Activated CD8-positive, alpha-beta memory T cell treated with anti-CD3 and anti-CD28 coated beads for 1 hour (primary cell): Measurements from ENCODE around the gene CIB2.

Experiments used
- DNase-seq, 2 donors: peaks; one replicate each; pipeline ENCODE4 v3.0.0-alpha.2; 2020; ENCODE audit warnings: low read depth in 1 of 2; ENCODE audit errors: extremely low read depth in 1 of 2

Gene CIB2

GRCh38 chr15:78149805-78150751 lies 18.8 kb upstream of the CIB2 start:
- DNase-seq: no peak

GRCh38 chr15:78149068-78149804 lies 18.0 kb upstream of the CIB2 start, which contains the start of gene IDH3A:
Gene IDH3A, plus strand, starts transcription at chr15:78149362. Its CDS starts 42 bp downstream, at chr15:78149404.
- DNase-seq: peak; percentile 99 to 100

GRCh38 chr15:78148392-78149067 lies 17.3 kb upstream of the CIB2 start:
- no peak for DNase-seq

- DNase-seq: no peak
These were observed 16.3 kb upstream of the CIB2 start for GRCh38 chr15:78147566-78147965.

DNA sequence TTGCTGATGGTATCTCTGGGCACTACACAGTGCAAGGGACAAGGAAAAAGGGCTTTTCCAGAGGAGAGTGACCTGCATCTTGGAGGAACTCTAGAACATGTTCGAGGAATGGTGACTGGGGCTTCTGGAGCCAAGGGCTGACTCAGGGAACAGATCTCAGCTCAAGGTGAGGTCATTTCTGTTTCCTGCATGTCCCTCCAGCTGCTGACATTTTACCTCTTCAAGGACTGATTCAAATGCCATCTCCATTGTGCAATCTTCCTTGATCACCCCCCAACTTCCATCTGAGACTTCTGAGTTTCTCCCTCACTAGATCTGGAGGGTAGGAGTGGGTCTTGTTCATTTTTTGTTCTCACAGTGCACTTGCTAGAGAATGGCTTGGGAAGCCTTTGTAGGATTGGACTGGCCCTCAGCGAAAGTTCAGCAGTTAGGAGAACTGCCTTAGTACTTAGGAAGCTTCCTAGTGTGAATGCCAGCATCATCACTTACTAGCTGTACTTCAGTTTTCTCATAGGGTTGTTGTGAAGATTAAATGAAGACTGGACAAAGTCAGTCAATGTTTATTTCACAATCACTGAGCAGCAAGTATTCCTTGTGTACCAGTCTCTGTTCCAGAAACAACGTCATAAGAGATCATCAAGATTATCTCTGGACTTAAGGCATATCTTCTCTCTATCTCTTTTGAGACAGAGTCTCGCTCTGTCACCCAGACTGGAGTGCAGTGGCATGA lies 15.3 kb upstream of the CIB2 start:
- no peak for DNase-seq

GRCh38 chr15:78142332-78142731 lies 11.1 kb upstream of the CIB2 start:
- no peak for DNase-seq

- no peak for DNase-seq
These were observed 9.0 kb upstream of the CIB2 start for GRCh38 chr15:78140292-78140691.

DNA sequence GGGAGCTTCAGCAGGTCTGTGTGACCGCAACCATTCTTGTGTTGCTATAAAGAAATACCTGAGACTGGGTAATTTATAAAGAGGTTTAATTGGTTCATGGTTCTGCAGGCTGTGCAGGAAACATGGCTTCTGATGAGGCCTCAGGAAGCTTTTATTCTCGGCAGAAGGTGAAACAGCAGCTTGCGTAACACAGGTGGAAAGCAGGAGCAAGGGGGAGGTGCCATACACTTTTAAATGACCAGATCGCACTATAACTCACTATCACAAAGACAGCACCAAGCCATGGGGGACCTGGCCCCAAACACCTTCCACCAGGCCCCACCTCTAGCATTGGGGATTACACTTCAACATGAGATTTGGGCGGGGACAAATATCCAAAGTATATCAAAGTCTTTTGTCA lies 8.3 kb upstream of the CIB2 start:
- DNase-seq: no peak

- DNase-seq: no peak
These were observed 2.6 kb upstream of the CIB2 start for GRCh38 chr15:78133801-78134200.

- peak in 1 of 2 donors; percentile 28 for DNase-seq
These were observed 565 bp downstream of the CIB2 start for GRCh38 chr15:78130466-78131294.

- no peak for DNase-seq
These were observed 1.4 kb downstream of the CIB2 start for GRCh38 chr15:78129751-78130287.

DNA sequence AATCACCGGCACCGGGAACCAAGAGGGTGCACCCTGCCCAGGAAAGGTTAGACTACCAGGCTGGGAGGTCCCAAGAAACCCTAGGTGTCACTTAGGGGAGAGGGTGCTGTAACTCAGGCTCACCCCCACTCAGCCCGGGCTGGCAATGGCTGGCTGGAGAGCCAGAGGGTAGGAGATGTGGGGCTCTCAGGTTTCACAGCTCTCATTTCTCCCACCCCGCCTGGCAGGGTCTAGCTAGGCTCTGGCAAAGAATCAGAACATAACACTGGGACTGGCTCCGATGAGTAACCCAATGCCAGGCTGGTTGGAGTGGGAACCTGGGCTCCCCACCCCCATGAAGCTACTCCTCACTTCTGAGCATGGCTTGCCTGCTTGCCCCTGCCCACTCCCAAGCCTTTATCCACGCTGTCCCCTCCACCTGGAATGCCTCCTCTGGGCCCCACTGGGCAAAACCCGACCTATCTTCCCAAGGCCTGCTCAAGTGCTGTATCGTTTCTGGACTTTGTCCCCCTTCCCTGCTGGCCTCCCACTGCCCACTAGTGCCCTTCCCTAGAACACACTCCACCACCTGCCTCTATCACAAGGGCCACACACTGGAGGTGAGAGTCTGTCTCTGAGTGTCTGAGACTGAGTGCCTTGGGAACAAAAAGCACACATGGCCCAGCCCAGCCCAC lies 2.0 kb downstream of the CIB2 start:
- no peak for DNase-seq

DNA sequence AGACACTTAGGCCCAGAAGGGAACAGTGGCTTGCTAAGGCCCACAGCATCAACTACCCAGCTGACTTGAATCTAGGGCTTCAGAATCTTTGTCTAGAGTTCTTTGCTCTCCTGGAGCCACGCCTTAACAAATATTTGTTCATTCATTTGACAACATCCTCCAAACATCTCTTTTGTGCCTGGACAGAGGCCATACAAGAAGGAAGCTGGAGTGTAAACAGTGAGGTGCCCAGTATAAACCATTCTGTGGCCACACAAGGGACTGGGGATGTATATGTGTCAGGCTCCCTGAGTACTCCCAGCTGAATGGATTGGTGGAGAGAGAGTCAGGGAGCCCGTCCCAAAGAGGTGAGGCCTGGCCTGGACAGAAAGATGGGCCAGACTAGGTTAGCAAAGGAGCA lies 3.4 kb downstream of the CIB2 start:
- no peak for DNase-seq

DNA sequence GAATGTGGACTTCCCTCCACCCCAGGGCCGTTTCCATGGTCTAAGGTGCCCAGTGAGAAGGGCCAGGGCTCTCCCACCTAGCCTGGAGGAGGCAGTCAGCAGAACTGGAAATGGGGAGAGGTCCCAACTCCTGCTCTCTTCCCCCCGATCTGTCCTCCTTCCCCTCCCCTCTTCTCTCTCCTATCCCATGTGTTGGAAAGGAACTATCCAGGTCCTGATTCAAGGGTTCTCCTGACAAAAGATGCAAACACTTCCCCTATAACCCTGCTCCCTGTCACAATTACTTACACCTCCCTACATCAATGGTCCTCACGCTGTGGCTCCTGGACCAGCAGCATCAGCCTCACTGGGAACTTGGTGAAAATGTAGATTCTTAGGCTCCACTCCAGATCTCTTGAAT lies 6.0 kb downstream of the CIB2 start:
- no peak for DNase-seq

- no peak for DNase-seq
These were observed 10.7 kb downstream of the CIB2 start for GRCh38 chr15:78120523-78120922.

- DNase-seq: no peak
These were observed 18.7 kb downstream of the CIB2 start for GRCh38 chr15:78112551-78112950.

- no peak for DNase-seq
These were observed 19.5 kb downstream of the CIB2 start for GRCh38 chr15:78111788-78112187.

- no peak for DNase-seq
These were observed 20.2 kb downstream of the CIB2 start for GRCh38 chr15:78110916-78111475.

- no peak for DNase-seq
These were observed 21.1 kb downstream of the CIB2 start for GRCh38 chr15:78110096-78110495.
